ENCODE measurements around the gene FAM156B.
"Not testable (repeated sequence)": the region's sequence is repeated elsewhere in the genome, so short reads cannot be mapped to it uniquely, and the experiment has no call there.

FAM156B gene

GRCh38 chrX:52923781-52924241, 26.7 kb downstream of the FAM156B start:
- DNase-seq (ENCODE audit: low read depth, low spot score): no peak

DNA sequence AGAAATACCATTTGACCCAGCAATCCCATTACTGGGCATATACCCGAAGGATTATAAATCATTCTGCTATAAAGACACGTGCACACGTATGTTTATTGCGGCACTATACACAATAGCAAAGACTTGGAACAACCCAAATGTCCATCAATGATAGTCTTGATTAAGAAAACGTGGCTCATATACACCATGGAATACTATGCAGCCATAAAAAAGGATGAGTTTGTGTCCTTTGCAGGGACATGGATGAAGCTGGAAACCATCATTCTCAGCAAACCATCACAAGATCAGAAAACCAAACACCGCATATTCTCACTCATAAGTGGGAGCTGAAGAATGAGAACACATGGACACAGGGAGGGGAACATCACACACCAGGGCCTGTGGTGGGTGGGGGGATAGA, 33.1 kb downstream of the FAM156B start:
- DNase-seq (ENCODE audit: low read depth, low spot score): not testable (repeated sequence)

GRCh38 chrX:52933213-52933612, 36.1 kb downstream of the FAM156B start:
- DNase-seq (ENCODE audit: low read depth, low spot score): no peak

- no peak for DNase-seq (ENCODE audit: low read depth, low spot score)
Measured at GRCh38 chrX:52933976-52934703, 37.0 kb downstream of the FAM156B start.

GRCh38 chrX:52934704-52935469, 37.8 kb downstream of the FAM156B start:
- peak; percentile 98 for DNase-seq (ENCODE audit: low read depth, low spot score)

GRCh38 chrX:52935470-52935784, 38.3 kb downstream of the FAM156B start:
- DNase-seq (ENCODE audit: low read depth, low spot score): not testable (repeated sequence)

- DNase-seq (ENCODE audit: low read depth, low spot score): not testable (repeated sequence)
Measured at GRCh38 chrX:52940704-52941103, 43.6 kb downstream of the FAM156B start.

DNA sequence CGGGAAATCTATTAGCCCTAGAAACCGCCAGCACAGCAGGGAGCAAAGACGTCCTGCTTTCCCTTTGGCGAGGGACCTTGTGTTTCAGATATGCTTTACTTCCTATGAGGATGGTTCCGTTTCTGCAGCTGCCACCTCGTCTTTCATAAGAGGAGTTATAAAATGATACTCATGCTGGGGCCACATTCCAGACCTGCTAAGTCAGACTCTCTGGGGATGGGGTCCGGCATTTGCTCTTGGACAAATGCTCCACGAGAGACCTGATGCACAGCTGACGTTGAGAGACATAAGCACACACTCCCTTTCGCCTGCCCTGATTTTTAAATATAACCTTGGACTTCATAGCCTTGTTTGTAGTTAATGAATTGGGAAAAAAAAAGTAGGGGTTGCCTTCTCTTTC, 44.6 kb downstream of the FAM156B start:
- DNase-seq (ENCODE audit: low read depth, low spot score): not testable (repeated sequence)

DNA sequence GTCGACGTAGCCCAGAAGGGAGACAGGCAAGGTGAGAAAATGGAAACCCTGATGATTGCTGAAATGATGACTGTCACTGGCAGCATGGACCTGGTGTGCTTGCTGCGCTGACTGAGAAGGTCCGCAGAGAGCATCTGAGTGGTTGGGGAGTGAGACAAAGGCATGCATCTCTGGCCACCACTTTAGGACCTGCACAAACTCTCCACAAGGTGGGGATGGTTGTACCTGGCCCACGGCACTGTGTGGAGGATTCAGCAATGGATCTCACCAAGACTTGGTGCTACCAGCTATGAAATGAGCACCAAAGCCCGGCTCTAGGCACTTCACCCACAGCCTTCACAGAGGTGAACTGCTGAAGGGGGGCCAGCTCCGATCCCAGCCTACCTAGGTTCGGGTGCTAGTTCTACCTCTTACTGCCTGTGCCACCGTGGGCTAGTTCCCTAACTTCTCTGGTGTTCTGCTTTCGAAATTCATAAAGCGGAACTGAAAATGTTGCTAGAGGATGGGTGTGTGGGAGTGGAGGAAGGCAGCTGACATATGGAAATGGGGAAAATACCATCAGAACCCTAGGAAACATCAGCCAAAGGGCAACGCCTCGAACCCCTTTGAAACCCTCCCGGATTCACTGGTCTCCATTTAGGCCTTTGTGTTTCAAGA, 48.8 kb downstream of the FAM156B start:
- not testable (repeated sequence) for DNase-seq (ENCODE audit: low read depth, low spot score)

DNA sequence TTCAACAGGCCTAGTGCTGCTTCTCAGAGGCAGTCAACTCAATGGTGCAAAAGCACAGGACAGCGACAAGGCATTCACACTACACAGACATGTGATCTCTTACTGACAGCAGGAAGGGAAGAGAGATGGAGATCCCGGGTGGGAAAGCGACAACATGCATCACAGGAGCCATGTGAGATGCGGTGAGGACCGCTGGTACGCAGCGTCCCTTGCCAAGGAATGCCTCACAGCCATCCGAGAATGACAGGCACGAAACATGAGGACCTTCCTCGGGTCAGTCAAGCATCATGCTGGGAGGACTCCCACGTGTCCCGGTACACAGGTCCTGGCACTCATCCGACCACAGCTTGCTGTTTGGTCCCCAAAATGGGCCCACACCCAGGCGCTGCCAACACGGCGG, 50.4 kb downstream of the FAM156B start:
- not testable (repeated sequence) for DNase-seq (ENCODE audit: low read depth, low spot score)

GRCh38 chrX:52948265-52948664, 51.1 kb downstream of the FAM156B start:
- not testable (repeated sequence) for DNase-seq (ENCODE audit: low read depth, low spot score)

- DNase-seq (ENCODE audit: low read depth, low spot score): not testable (repeated sequence)
Measured at GRCh38 chrX:52949325-52949724, 52.2 kb downstream of the FAM156B start.

GRCh38 chrX:52949884-52950283, 52.8 kb downstream of the FAM156B start:
- not testable (repeated sequence) for DNase-seq (ENCODE audit: low read depth, low spot score)

All from ELF-1 (cell line).